Thoracic aorta (tissue), 2 donors: ENCODE results near the gene HELZ. TPM values are rescaled to one million over a fixed set of nuclear protein-coding genes. Genes with fewer than 3 reads are reported as not detected.

ENCODE experiments used
- ATAC-seq: fragments of 150-250 bp; one replicate; pipeline ENCODE4 v1.8.0; 2017; ENCODE audit warnings: low read depth; ENCODE audit not compliant: insufficient number of reproducible peaks, low FRiP score
- DNase-seq: peaks from one replicate; pipeline ENCODE4 v3.0.0-alpha.2; 2020; ENCODE audit warnings: low spot score
- H3K27ac ChIP-seq, 2 donors: fragments of 200-600 bp; sonication (generic); 1 replicate in 1 of 2; 2 replicates in 1 of 2; pipeline ENCODE4 v1.5.1; 2016; ENCODE audit warnings: mild to moderate bottlenecking in 2 of 2, moderate library complexity in 2 of 2
- H3K27me3 ChIP-seq: fragments of 200-600 bp; sonication (generic); replicated peaks from 2 replicates; pipeline ENCODE4 v1.6.0; 2016; ENCODE audit warnings: mild to moderate bottlenecking; ENCODE audit not compliant: insufficient read depth
- H3K36me3 ChIP-seq: fragments of 200-600 bp; sonication (generic); one replicate; pipeline ENCODE4 v1.5.1; 2016
- H3K4me1 ChIP-seq, 2 donors: fragments of 200-600 bp; sonication (generic); 1 replicate in 1 of 2; 2 replicates in 1 of 2; pipeline versions ENCODE4 v1.5.1 to v1.6.0; 2016; ENCODE audit warnings: low read depth in 2 of 2, mild to moderate bottlenecking in 1 of 2; ENCODE audit not compliant: control insufficient read depth in 1 of 2
- H3K4me3 ChIP-seq: fragments of 200-600 bp; sonication (generic); 2 replicates; pipeline ENCODE4 v1.5.1; 2016; ENCODE audit warnings: mild to moderate bottlenecking
- H3K9me3 ChIP-seq: fragments of 200-600 bp; sonication (generic); 2 replicates; pipeline ENCODE4 v1.5.1; 2016
- CTCF ChIP-seq: fragments of 200-600 bp; sonication (generic); IDR thresholded peaks from one replicate; pipeline ENCODE4 v1.5.1; 2019; ENCODE audit warnings: antibody characterized with exemption
- total RNA-seq, 2 donors: library from RNA; depleted of rRNA; stranded (reverse); fragments of >200 nt; gene quantifications; one replicate each; pipeline versions ENCODE4 v1.1.0 to v1.2.3, GENCODE V29; 2016

The HELZ gene
- total RNA-seq, 2 donors from 2014 or later: 47.8 to 58.4 TPM

DNA sequence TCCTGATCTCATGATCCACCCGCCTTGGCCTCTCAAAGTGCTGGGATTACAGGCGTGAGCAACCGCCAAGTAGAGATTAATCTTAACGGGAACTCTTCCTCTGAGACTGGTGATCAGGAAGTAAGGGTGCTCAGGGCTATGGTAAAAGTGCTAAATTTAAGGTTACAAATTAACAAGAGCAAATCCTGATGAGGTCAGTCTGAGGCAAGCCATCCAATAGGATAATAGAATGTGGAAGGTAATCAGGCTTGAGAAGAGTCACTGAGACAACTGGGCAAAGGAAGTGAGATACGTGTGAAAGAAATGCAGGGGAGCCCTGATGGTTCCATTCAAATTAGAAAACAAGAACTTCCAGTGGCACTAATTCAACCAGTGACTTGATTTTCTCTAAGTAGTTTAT lies 131.5 kb downstream of the HELZ start:
- Histone ChIP-seq H3K27ac (no peak overlapping the region), H3K4me3 (no peak overlapping the region), H3K4me1 (no peaks in the 10 kb centered on the region), H3K27me3 (no peaks in the 10 kb centered on the region), H3K36me3 (peaks cover 13% of the 10 kb centered on the region), H3K9me3 (no peaks in the 10 kb centered on the region)
- ATAC-seq (no peak), DNase-seq (no peak)
- TF ChIP-seq CTCF: no peak

DNA sequence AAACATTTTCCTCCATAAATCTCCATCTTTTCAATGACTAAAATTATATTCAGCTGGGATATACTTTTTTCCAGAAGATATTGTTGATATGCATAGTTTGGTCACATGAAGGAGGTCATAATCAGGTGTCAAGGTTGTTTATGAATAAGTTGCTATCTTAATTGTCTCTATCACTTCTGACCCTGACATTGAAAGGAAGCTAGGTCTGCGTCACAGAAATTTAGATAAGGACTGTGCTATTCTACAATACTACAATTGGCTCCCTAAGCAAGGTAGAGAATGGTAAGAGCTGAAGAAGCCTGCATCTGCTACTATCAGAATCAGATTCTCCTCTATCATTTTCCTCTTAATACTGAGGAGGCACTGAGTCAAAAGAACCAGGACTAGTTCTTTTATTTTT lies 133.2 kb downstream of the HELZ start:
- ATAC-seq (no peak), DNase-seq (no peak)
- peaks cover 15% of the 10 kb centered on the region for H3K36me3 ChIP-seq
- no peak for TF ChIP-seq CTCF
- no peak overlapping the region for H3K4me3 ChIP-seq
- H3K9me3 ChIP-seq: no peaks in the 10 kb centered on the region
- no peak overlapping the region for H3K27ac ChIP-seq
- H3K4me1 ChIP-seq: no peaks in the 10 kb centered on the region
- no peaks in the 10 kb centered on the region for H3K27me3 ChIP-seq

DNA sequence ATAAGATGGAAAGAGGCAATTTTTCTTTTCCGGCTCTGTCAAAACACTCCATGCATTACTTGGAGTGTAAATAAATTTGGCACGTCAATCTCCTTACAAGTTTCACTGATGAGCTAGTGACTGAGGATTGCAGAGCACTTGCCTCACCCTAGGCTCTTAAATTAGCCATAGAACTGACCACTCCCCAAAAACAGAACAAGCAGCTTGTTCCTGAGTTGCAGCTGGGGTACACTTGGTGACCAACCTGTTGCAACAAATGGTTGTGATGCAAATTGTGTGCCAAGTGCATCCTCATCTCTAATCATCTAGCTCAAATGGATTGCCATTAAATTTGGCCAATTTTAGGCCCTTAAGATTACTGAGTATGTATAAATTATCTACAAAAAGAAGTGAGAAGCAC lies 133.7 kb downstream of the HELZ start:
- ATAC-seq (no peak), DNase-seq (no peak)
- Histone ChIP-seq H3K9me3 (no peaks in the 10 kb centered on the region), H3K4me1 (no peaks in the 10 kb centered on the region), H3K4me3 (no peak overlapping the region), H3K27ac (no peak overlapping the region), H3K27me3 (no peaks in the 10 kb centered on the region), H3K36me3 (peaks cover 18% of the 10 kb centered on the region)
- no peak for TF ChIP-seq CTCF

DNA sequence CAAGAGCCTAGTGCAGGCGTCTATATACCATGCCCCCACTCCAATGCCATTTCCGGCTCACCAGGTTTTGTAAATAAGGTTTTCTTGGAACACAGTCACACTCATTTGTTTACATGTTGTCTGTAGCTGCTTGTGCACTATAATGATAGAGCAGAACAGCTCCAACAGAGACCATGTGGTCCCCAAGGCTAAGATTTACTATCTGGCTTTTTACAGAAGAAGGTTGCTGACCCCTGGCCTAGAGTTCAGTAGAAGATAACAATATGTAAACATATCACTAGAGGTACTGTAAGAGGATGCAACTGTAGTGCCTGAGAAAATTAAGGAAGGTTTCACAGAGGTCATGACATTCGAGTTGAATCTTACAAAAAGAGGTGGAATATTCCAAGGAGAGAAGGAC lies 134.4 kb downstream of the HELZ start:
- peaks cover 18% of the 10 kb centered on the region for H3K36me3 ChIP-seq
- H3K27ac ChIP-seq: no peak overlapping the region
- no peak overlapping the region for H3K4me3 ChIP-seq
- TF ChIP-seq CTCF: no peak
- DNase-seq (no peak), ATAC-seq (no peak)
- no peaks in the 10 kb centered on the region for H3K4me1 ChIP-seq
- no peaks in the 10 kb centered on the region for H3K9me3 ChIP-seq
- no peaks in the 10 kb centered on the region for H3K27me3 ChIP-seq

DNA sequence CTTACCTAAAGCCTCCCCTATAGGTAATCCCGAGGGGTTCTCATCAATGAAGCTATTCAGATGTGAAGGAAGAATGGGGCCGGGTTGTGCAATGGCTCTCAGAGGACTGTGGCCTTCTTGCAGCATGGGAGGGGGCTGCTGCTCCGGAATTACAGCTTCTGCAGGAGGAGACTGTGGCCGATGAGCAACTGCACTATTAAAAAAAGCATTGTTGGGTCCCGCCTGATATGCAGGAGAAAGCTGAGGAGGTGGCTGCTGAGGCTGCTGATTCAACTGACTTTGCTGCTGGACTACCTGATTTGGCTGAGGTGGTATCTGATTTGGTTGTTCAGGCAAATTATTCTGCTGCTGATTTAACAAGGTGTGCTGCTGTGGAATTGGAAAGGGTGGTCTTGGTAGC lies 135.9 kb downstream of the HELZ start:
- H3K4me3 ChIP-seq: no peak overlapping the region
- no peak overlapping the region for H3K27ac ChIP-seq
- no peaks in the 10 kb centered on the region for H3K27me3 ChIP-seq
- no peak for TF ChIP-seq CTCF
- no peaks in the 10 kb centered on the region for H3K4me1 ChIP-seq
- no peak for ATAC-seq
- H3K9me3 ChIP-seq: no peaks in the 10 kb centered on the region
- no peak for DNase-seq
- peaks cover 18% of the 10 kb centered on the region for H3K36me3 ChIP-seq
